C4-2B (cell line): ENCODE data around the gene USP6NL.

Experiments used
- ZFX ChIP-seq: fragments of 450-650 bp; IDR thresholded peaks from 2 replicates; pipeline ENCODE4 v1.6.1; 2017
- TF ChIP-seq, protein P1 (sequence below): fragments of 450-650 bp; conservative IDR thresholded peaks from 2 replicates; pipeline ENCODE4 v1.5.1; 2017; ENCODE audit warnings: mild to moderate bottlenecking

DNA sequence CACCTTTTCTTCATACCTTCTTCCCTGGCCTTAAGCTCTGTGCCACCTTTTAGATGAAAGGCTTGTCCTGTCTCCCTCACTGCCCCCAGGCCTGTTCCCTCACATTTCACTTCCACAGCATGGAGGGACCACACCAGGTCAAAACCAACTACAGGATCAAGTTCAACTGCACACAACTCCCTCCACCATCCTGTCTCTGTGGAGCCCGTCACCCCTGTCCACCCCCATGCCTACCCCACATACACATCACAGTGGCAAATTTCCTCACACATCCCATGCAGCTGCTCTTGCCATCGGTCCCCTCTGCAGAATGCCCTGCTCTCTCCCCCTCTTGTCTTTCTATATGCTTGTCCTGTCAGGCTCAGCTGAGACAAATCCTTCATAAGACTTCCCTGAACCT is 154.1 kb downstream of the USP6NL start:
- TF ChIP-seq, protein P1, sequence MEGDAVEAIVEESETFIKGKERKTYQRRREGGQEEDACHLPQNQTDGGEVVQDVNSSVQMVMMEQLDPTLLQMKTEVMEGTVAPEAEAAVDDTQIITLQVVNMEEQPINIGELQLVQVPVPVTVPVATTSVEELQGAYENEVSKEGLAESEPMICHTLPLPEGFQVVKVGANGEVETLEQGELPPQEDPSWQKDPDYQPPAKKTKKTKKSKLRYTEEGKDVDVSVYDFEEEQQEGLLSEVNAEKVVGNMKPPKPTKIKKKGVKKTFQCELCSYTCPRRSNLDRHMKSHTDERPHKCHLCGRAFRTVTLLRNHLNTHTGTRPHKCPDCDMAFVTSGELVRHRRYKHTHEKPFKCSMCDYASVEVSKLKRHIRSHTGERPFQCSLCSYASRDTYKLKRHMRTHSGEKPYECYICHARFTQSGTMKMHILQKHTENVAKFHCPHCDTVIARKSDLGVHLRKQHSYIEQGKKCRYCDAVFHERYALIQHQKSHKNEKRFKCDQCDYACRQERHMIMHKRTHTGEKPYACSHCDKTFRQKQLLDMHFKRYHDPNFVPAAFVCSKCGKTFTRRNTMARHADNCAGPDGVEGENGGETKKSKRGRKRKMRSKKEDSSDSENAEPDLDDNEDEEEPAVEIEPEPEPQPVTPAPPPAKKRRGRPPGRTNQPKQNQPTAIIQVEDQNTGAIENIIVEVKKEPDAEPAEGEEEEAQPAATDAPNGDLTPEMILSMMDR, result no peak
- no peak for TF ChIP-seq ZFX
